ENCODE results near the gene LRRC8D. TPM values are rescaled to one million over a fixed set of nuclear protein-coding genes. Genes with fewer than 3 reads are reported as not detected.
A peak's percentile ranks its signal among the peaks of the same experiment; 100 is the strongest.

Gene LRRC8D
- total and polyA plus RNA-seq, 2 of the 4 experiments (the other 2 are of a cell fraction): 34.1 to 35.3 TPM

DNA sequence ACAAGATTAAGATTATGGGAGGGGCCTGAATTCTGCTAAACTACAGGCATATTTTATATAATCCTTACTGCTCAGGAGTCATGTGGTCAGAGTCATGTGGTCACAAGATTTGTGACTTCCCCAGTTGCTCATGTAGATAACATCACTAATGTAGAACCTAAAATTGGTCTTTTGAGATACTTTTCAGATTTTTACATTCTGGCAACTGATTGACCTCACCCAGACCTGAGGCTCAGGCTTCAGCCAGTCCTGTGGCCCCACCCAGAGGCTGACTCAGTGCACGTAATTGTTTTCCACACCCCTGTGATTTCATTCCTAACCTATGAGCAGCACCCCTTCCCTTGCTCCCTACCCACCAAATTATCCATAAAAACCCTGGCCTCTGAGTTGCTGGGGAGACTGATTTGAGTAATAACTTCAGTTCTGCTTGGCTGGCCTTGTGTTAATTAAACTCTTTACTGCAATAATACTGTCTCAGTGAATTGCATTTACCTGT, 132.3 kb downstream of the LRRC8D start:
- Histone ChIP-seq H3K4me1 (ENCODE audit: control insufficient read depth, insufficient read depth, low read length) (peaks cover 14% of the 10 kb centered on the region), H3K9me3 (ENCODE audit: control insufficient read depth, insufficient read depth, low read length) (no peaks in the 10 kb centered on the region), H2AK5ac (ENCODE audit: low read depth, low read length) (peak overlapping the region; percentile 75), H3K27ac (ENCODE audit: insufficient read depth, low read length) (peak overlapping the region; percentile 85; the same call in 1 of the 2 replicates), H3K4me2 (ENCODE audit: low read depth, low read length) (no peak overlapping the region; the same call in 1 of the 2 replicates), H3K36me3 (ENCODE audit: control insufficient read depth, insufficient read depth, low read length) (no peaks in the 10 kb centered on the region), H2BK15ac (ENCODE audit: low read depth, low read length) (peak overlapping the region; percentile 72; the same call in 2 of the 3 replicates), H2AFZ (replicated peaks; ENCODE audit: low read length, poor library complexity) (peak overlapping the region; percentile 61), H4K8ac (ENCODE audit: low read depth in 2 of 2, low read length in 2 of 2) (peak overlapping the region; percentile 65 to 73), H2BK120ac (ENCODE audit: low read depth, low read length) (peak overlapping the region; percentile 89), H4K91ac (ENCODE audit: insufficient read depth, low read depth, low read length) (peak overlapping the region; percentile 90; the same call in 1 of the 2 replicates), H3K79me1 (ENCODE audit: low read depth in 1 of 2, low read length in 2 of 2) (no peaks in the 10 kb centered on the region), H3K4ac (ENCODE audit: low read depth, low read length) (peak overlapping the region; percentile 88; the same call in 1 of the 2 replicates), H4K20me1 (ENCODE audit: insufficient read depth, low read length) (no peaks in the 10 kb centered on the region), H3K23ac (ENCODE audit: low read depth, low read length) (peak overlapping the region; percentile 44; the same call in 1 of the 2 replicates), H3K9ac (ENCODE audit: low read depth, low read length) (no peak overlapping the region), H2BK20ac (ENCODE audit: low read depth, low read length) (peak overlapping the region; percentile 94; the same call in 1 of the 2 replicates), H3K27me3 (ENCODE audit: control insufficient read depth, insufficient read depth, low read length) (no peaks in the 10 kb centered on the region), H4K5ac (ENCODE audit: low read depth, low read length) (peak overlapping the region; percentile 49; the same call in 1 of the 2 replicates), H2BK5ac (ENCODE audit: low read depth, low read length, poor library complexity, severe bottlenecking) (peak overlapping the region; percentile 97), H3K14ac (replicated peaks; ENCODE audit: low read depth, low read length) (peak overlapping the region; percentile 39; the same call in 1 of the 2 replicates), H3K9me1 (ENCODE audit: insufficient read depth, low read length) (peaks cover 4% of the 10 kb centered on the region; the same call in 1 of the 2 replicates), H2AK9ac (replicated peaks; ENCODE audit: low read depth, low read length, poor library complexity) (no peak overlapping the region), H3K56ac (ENCODE audit: extremely low read depth, insufficient read depth, low read length) (no peak overlapping the region; the same call in 1 of the 2 replicates), H3K18ac (ENCODE audit: low read depth, low read length) (peak overlapping the region; percentile 92; the same call in 1 of the 2 replicates), H3K4me3 (ENCODE audit: insufficient read depth, low read depth, low read length) (no peak overlapping the region)
- ATAC-seq (ENCODE audit: low read depth): peak; percentile 81
- dilution Hi-C loops (cut with HindIII; ENCODE audit: low sequenced_read_pairs, unreplicated experiment): no loop called here
- WGBS, 2 experiments (ENCODE audit: extremely low coverage in 2 of 2, insufficient read length in 1 of 2): no CpG with 5 or more reads among the region's 1 CpG
- no TSS peak for BruUV-seq (replicated peaks)
- TF ChIP-seq RAD21 (IDR thresholded peaks at IDR 0.05; ENCODE audit: low read length): peak; percentile 35; the same call in 1 of the 2 replicates
- no peak; the same call in 1 of the 2 replicates for TF ChIP-seq POLR2A (IDR thresholded peaks at IDR 0.05; ENCODE audit: low read depth, low read length)
- 0 out of 2 replicates have a peak, but pooled peaks have one; percentile 18 for TF ChIP-seq CEBPB (IDR thresholded peaks at IDR 0.05; ENCODE audit: low read depth, low read length)
- TF ChIP-seq, protein P1, sequence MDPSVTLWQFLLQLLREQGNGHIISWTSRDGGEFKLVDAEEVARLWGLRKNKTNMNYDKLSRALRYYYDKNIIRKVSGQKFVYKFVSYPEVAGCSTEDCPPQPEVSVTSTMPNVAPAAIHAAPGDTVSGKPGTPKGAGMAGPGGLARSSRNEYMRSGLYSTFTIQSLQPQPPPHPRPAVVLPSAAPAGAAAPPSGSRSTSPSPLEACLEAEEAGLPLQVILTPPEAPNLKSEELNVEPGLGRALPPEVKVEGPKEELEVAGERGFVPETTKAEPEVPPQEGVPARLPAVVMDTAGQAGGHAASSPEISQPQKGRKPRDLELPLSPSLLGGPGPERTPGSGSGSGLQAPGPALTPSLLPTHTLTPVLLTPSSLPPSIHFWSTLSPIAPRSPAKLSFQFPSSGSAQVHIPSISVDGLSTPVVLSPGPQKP (IDR thresholded peaks at IDR 0.05; ENCODE audit: borderline replicate concordance, low read depth, low read length): no peak
- TF ChIP-seq, protein P2, sequence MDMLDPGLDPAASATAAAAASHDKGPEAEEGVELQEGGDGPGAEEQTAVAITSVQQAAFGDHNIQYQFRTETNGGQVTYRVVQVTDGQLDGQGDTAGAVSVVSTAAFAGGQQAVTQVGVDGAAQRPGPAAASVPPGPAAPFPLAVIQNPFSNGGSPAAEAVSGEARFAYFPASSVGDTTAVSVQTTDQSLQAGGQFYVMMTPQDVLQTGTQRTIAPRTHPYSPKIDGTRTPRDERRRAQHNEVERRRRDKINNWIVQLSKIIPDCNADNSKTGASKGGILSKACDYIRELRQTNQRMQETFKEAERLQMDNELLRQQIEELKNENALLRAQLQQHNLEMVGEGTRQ (IDR thresholded peaks at IDR 0.05; ENCODE audit: low read depth, low read length): peak; percentile 79
- TF ChIP-seq, protein P3, sequence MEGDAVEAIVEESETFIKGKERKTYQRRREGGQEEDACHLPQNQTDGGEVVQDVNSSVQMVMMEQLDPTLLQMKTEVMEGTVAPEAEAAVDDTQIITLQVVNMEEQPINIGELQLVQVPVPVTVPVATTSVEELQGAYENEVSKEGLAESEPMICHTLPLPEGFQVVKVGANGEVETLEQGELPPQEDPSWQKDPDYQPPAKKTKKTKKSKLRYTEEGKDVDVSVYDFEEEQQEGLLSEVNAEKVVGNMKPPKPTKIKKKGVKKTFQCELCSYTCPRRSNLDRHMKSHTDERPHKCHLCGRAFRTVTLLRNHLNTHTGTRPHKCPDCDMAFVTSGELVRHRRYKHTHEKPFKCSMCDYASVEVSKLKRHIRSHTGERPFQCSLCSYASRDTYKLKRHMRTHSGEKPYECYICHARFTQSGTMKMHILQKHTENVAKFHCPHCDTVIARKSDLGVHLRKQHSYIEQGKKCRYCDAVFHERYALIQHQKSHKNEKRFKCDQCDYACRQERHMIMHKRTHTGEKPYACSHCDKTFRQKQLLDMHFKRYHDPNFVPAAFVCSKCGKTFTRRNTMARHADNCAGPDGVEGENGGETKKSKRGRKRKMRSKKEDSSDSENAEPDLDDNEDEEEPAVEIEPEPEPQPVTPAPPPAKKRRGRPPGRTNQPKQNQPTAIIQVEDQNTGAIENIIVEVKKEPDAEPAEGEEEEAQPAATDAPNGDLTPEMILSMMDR (conservative IDR thresholded peaks at IDR 0.05; ENCODE audit: low read depth, low read length): peak; percentile 28; the same call in 1 of the 2 replicates
- TF ChIP-seq MAZ (IDR thresholded peaks at IDR 0.05; ENCODE audit: borderline replicate concordance, low read depth, low read length): peak; percentile 36; the same call in 1 of the 2 replicates
- DNase-seq: peak; percentile 92
- in situ Hi-C loops (cut with MboI; ENCODE audit: low sequenced_read_pairs): no loop called here
- intact Hi-C loops (cut with micrococcal nuclease): loop anchor here (5.0 kb wide), 1 partner anchor 46 kb away; no protein-coding TSS in a partner anchor
- ChIA-PET POLR2A (ENCODE audit: unreplicated experiment) (no interaction called here), CTCF (no interaction called here)
